PFSK-1 (cell line): Measurements from ENCODE around the gene GABBR2.

ENCODE experiments used
- POLR2AphosphoS5 ChIP-seq: IDR thresholded peaks from 2 replicates; pipeline ENCODE4 v1.6.1; 2012; ENCODE audit warnings: low read depth, mild to moderate bottlenecking, control low read depth, low read length, moderate library complexity
- TAF1 ChIP-seq: IDR thresholded peaks from 2 replicates; pipeline ENCODE4 v1.6.1; 2012; ENCODE audit warnings: low read length, control low read depth, borderline replicate concordance; ENCODE audit not compliant: insufficient read depth

- TF ChIP-seq TAF1 (no peak), POLR2AphosphoS5 (no peak)
Observed at GRCh38 chr9:98554752-98555151, 154.0 kb downstream of the GABBR2 start.
